ENCODE results near the gene P2RY8.
A peak's percentile ranks its signal among the peaks of the same experiment; 100 is the strongest.
"Not testable (repeated sequence)": the region's sequence is repeated elsewhere in the genome, so short reads cannot be mapped to it uniquely, and the experiment has no call there.

P2RY8 gene

GRCh38 chrX:1484638-1485019, 52.4 kb downstream of the P2RY8 start:
- no peak for DNase-seq

GRCh38 chrX:1483843-1484637, 52.9 kb downstream of the P2RY8 start:
- no peak for DNase-seq

GRCh38 chrX:1482530-1482928, 54.5 kb downstream of the P2RY8 start:
- not testable (repeated sequence) for DNase-seq

GRCh38 chrX:1481636-1482529, 55.1 kb downstream of the P2RY8 start:
- DNase-seq = no peak

- DNase-seq = no peak
These were observed 56.8 kb downstream of the P2RY8 start for GRCh38 chrX:1480082-1480785.

GRCh38 chrX:1477801-1478458, 59.1 kb downstream of the P2RY8 start:
- DNase-seq = no peak

- no peak for DNase-seq
These were observed 59.8 kb downstream of the P2RY8 start for GRCh38 chrX:1477229-1477628.

- DNase-seq = no peak
These were observed 60.3 kb downstream of the P2RY8 start for GRCh38 chrX:1476682-1477081.

- no peak for DNase-seq
These were observed 61.1 kb downstream of the P2RY8 start for GRCh38 chrX:1475881-1476280.

- DNase-seq = no peak
These were observed 61.5 kb downstream of the P2RY8 start for GRCh38 chrX:1475481-1475880.

GRCh38 chrX:1474593-1474992, 62.4 kb downstream of the P2RY8 start:
- not testable (repeated sequence) for DNase-seq

GRCh38 chrX:1472975-1473374, 64.0 kb downstream of the P2RY8 start:
- no peak for DNase-seq

GRCh38 chrX:1468250-1468772, 68.7 kb downstream of the P2RY8 start:
- DNase-seq = peak; percentile 68

- no peak for DNase-seq
These were observed 69.9 kb downstream of the P2RY8 start for GRCh38 chrX:1466971-1467561.

- no peak for DNase-seq
These were observed 70.7 kb downstream of the P2RY8 start for GRCh38 chrX:1466232-1466661.

GRCh38 chrX:1465286-1466231, 71.4 kb downstream of the P2RY8 start:
- DNase-seq = no peak

GRCh38 chrX:1464971-1465285, 72.1 kb downstream of the P2RY8 start:
- DNase-seq = no peak

GRCh38 chrX:1464041-1464970, 72.7 kb downstream of the P2RY8 start:
- DNase-seq = no peak

GRCh38 chrX:1463581-1463980, 73.4 kb downstream of the P2RY8 start:
- DNase-seq = no peak
